Caco-2 (cell line): Measurements from ENCODE around the gene TNNT2. TPM values are rescaled to one million over a fixed set of nuclear protein-coding genes. Genes with fewer than 3 reads are reported as not detected.

ENCODE experiments used
- BruUV-seq: library from RNA; stranded (reverse); fragments of 400-500 nt; replicated peaks from 2 replicates; lab custom pipeline; 2021; lab: Mats Ljungman, UMichigan
- CTCF ChIA-PET: fragments of 300-600 bp; sonication (Branson Sonifier 250); formaldehyde crosslinking; loops from one replicate; lab custom pipeline; 2022; ENCODE audit warnings: antibody characterized with exemption; lab: Charles Lee
- POLR2A ChIA-PET: fragments of 300-600 bp; sonication (Branson Sonifier 250); formaldehyde crosslinking; loops from one replicate; lab custom pipeline; 2022; ENCODE audit warnings: antibody characterized with exemption; lab: Charles Lee
- DNase-seq, 2 experiments: peaks; one replicate each; pipeline versions ENCODE4 v3.0.0 to v3.0.0-alpha.2; 2020 to 2022
- H3K27me3 ChIP-seq: replicated peaks from 2 replicates; pipeline ENCODE4 v1.6.0; 2011; ENCODE audit warnings: low read length; ENCODE audit not compliant: control insufficient read depth, insufficient read depth
- H3K36me3 ChIP-seq: 2 replicates; pipeline ENCODE4 v1.5.1; 2011; ENCODE audit warnings: low read length; ENCODE audit not compliant: control insufficient read depth, insufficient read depth
- H3K4me1 ChIP-seq: fragments of 250-450 bp; sonication (Bioruptor Pico); 2 replicates; pipeline ENCODE4 v1.5.1; 2020; ENCODE audit warnings: mild to moderate bottlenecking
- H3K4me3 ChIP-seq: 2 replicates; pipeline ENCODE4 v1.5.1; 2011; ENCODE audit warnings: low read depth, mild to moderate bottlenecking, control low read depth, low read length
- H3K9me3 ChIP-seq: fragments of 250-450 bp; sonication (Bioruptor Pico); 2 replicates; pipeline ENCODE4 v1.5.1; 2020; ENCODE audit warnings: mild to moderate bottlenecking, moderate library complexity
- H3K27ac Mint-ChIP-seq: one replicate; pipeline ENCODE4 v1.8.0; 2022; ENCODE audit warnings: mixed read lengths; ENCODE audit not compliant: unreplicated experiment
- H3K27me3 Mint-ChIP-seq: one replicate; pipeline ENCODE4 v1.8.0; 2022; ENCODE audit warnings: mixed read lengths; ENCODE audit not compliant: insufficient read depth, unreplicated experiment
- H3K36me3 Mint-ChIP-seq: one replicate; pipeline ENCODE4 v1.8.0; 2022; ENCODE audit warnings: mild to moderate bottlenecking, mixed read lengths; ENCODE audit not compliant: insufficient read depth, unreplicated experiment
- H3K4me1 Mint-ChIP-seq: one replicate; pipeline ENCODE4 v1.8.0; 2022; ENCODE audit warnings: low read depth, mixed read lengths; ENCODE audit not compliant: unreplicated experiment
- H3K4me3 Mint-ChIP-seq: one replicate; pipeline ENCODE4 v1.8.0; 2022; ENCODE audit warnings: mild to moderate bottlenecking, moderate library complexity, mixed read lengths; ENCODE audit not compliant: unreplicated experiment
- H3K9me3 Mint-ChIP-seq: one replicate; pipeline ENCODE4 v1.8.0; 2022; ENCODE audit warnings: mixed read lengths; ENCODE audit not compliant: unreplicated experiment
- intact Hi-C: fragments of 100-400 bp; cut with micrococcal nuclease; formaldehyde crosslinking; loops from one replicate; pipeline ENCODE4 v1.10.0; 2022; ENCODE audit not compliant: unreplicated experiment
- total RNA-seq: library from RNA; stranded (reverse); gene quantifications from 2 replicates; pipeline ENCODE4 v1.2.3, GENCODE V29; 2022
- TF ChIP-seq, protein P1 (sequence below), 2 experiments: fragments of 200-600 bp in 1 of 2; IDR thresholded peaks; 1 replicate in 1 of 2; 2 replicates in 1 of 2; pipeline versions ENCODE4 v1.5.1 to v1.8.0; 2011 to 2022; ENCODE audit warnings: antibody characterized with exemption in 1 of 2, control low read depth in 1 of 2, inconsistent platforms in 1 of 2, low read depth in 1 of 2, low read length in 1 of 2, mild to moderate bottlenecking in 1 of 2, moderate library complexity in 1 of 2; ENCODE audit not compliant: insufficient read depth in 1 of 2, severe bottlenecking in 1 of 2, unreplicated experiment in 1 of 2

TNNT2 gene
- total RNA-seq, 1 experiment from 2014 or later: 7.3 TPM

DNA sequence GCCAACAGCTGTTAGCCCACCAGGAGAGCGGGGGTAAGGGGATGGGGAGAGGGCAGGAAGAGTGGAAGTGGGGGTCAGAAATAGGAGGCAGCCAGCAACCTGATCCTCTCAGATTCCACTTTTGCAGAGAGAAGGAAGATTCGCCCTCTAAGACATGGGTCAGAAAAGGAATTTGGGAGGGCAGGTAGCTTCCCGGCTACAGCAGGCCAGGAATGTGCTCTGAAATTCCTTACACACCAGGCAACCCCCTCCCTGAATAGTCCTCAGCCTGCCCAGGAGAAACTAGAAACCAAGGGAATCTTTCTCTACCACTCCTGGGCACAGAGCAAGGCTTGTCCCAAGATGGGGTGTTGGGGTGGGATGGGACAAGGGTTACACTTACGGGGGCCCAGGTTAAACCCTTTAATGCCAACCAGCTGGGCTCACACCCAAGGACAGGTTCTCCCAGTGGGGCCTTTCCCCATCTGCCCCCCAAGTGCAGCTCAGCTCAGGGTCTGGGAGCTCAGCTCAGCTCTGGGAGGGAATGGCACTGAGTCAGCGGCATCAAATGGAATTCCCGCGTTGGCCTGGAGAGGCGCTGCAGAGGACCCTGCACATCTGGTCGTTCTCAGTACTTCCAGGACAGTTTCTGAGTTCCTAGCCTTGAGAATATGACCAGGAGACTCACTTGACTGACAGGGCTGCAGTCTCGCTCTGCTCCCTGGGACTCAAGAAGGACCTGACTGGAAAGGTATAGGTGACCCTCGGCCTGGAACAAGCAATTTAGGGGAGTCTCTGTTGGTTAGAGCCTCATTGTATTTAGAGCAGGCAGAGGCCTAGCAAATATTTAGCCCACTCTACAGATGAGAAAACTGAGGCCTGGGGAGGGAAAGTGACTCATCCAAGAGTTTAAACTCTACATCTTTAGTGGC, 761 bp downstream of the TNNT2 start:
- ChIA-PET POLR2A (interaction anchor here (0.6 kb wide), 1 partner anchor 135 kb away, joined by 3 read pairs; no protein-coding TSS in a partner anchor), CTCF (interaction anchor here (0.6 to 1.6 kb wide), 3 partner anchors 9 to 122 kb away, joined by 5 to 6 read pairs (median 5); no protein-coding TSS in a partner anchor)
- no peaks in the 10 kb centered on the region for H3K9me3 Mint-ChIP-seq
- BruUV-seq: no TSS peak
- H3K27ac Mint-ChIP-seq: peak overlapping the region; percentile 95
- DNase-seq: peak; percentile 59 to 75
- peaks cover 43% of the 10 kb centered on the region for H3K4me1 Mint-ChIP-seq
- intact Hi-C loops: no loop called here
- peaks cover 30% of the 10 kb centered on the region for H3K36me3 Mint-ChIP-seq
- Histone ChIP-seq H3K36me3 (peaks cover 2% of the 10 kb centered on the region; the same call in 1 of the 2 replicates), H3K9me3 (no peaks in the 10 kb centered on the region), H3K4me3 (no peak overlapping the region), H3K4me1 (peaks cover 43% of the 10 kb centered on the region), H3K27me3 (no peaks in the 10 kb centered on the region)
- H3K27me3 Mint-ChIP-seq: peaks cover 4% of the 10 kb centered on the region
- peak overlapping the region; percentile 56 for H3K4me3 Mint-ChIP-seq
- TF ChIP-seq, protein P1, sequence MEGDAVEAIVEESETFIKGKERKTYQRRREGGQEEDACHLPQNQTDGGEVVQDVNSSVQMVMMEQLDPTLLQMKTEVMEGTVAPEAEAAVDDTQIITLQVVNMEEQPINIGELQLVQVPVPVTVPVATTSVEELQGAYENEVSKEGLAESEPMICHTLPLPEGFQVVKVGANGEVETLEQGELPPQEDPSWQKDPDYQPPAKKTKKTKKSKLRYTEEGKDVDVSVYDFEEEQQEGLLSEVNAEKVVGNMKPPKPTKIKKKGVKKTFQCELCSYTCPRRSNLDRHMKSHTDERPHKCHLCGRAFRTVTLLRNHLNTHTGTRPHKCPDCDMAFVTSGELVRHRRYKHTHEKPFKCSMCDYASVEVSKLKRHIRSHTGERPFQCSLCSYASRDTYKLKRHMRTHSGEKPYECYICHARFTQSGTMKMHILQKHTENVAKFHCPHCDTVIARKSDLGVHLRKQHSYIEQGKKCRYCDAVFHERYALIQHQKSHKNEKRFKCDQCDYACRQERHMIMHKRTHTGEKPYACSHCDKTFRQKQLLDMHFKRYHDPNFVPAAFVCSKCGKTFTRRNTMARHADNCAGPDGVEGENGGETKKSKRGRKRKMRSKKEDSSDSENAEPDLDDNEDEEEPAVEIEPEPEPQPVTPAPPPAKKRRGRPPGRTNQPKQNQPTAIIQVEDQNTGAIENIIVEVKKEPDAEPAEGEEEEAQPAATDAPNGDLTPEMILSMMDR (IDR thresholded peaks at IDR 0.05; ENCODE audit: insufficient read depth in 1 of 2, low read depth in 1 of 2, low read length in 1 of 2, severe bottlenecking in 1 of 2, unreplicated experiment in 1 of 2): peak; percentile 29 to 44

DNA sequence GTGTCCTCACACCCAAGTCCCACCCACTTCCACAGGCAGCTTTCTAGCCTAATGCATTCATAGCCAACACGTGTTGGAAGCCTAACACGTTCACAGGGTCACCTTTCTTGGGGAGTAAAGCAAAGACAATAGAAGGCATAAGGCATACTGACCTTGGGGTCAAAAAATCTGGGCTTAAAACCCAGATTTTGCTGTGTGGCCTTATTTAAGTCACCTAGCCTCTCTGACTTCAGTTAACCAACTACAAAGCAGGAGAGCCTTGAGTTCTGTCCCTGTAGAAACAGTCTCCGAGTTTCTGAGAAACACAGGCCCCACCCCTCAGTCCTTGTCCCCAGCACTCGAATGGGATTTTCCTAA, 1.4 kb downstream of the TNNT2 start:
- BruUV-seq: no TSS peak
- no peaks in the 10 kb centered on the region for H3K9me3 Mint-ChIP-seq
- POLR2A ChIA-PET: interaction anchor here (0.6 kb wide), 1 partner anchor 135 kb away, joined by 3 read pairs; no protein-coding TSS in a partner anchor
- H3K4me3 Mint-ChIP-seq: peak overlapping the region; percentile 47
- H3K4me1 Mint-ChIP-seq: peaks cover 43% of the 10 kb centered on the region
- H3K27me3 ChIP-seq: no peaks in the 10 kb centered on the region
- peaks cover 24% of the 10 kb centered on the region for H3K36me3 Mint-ChIP-seq
- TF ChIP-seq, protein P1 (IDR thresholded peaks at IDR 0.05; ENCODE audit: insufficient read depth in 1 of 2, low read depth in 1 of 2, low read length in 1 of 2, severe bottlenecking in 1 of 2, unreplicated experiment in 1 of 2): no peak
- peaks cover 4% of the 10 kb centered on the region for H3K27me3 Mint-ChIP-seq
- H3K36me3 ChIP-seq: no peaks in the 10 kb centered on the region
- no peak for DNase-seq
- intact Hi-C loops: no loop called here
- H3K27ac Mint-ChIP-seq: peak overlapping the region; percentile 95
- H3K4me3 ChIP-seq: no peak overlapping the region
- CTCF ChIA-PET: interaction anchor here (0.6 to 1.6 kb wide), 3 partner anchors 10 to 122 kb away, joined by 5 to 6 read pairs (median 5); no protein-coding TSS in a partner anchor
- no peaks in the 10 kb centered on the region for H3K9me3 ChIP-seq
- H3K4me1 ChIP-seq: peaks cover 43% of the 10 kb centered on the region

DNA sequence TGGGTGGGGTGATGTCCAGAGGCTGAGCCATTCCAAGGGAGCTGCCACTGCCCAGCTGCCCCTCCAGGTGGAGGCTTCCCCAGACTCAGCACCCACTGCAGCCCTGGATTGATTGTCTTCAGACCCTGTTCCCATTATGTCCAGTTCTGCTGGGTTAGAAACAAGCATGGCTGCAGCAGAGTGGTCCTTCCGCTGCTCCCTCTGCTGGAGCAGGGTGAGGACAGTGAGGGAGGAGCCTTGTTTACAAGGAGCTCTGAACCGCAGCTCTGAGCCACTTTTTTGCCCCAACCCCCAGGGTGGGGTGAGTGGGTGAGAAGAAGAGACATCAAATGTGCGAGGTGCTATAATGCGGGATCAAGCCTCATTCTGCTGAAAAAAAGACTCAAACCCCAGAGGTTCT, 2.3 kb downstream of the TNNT2 start:
- Mint-ChIP-seq H3K27ac (peak overlapping the region; percentile 95), H3K4me1 (peaks cover 43% of the 10 kb centered on the region)

More for the DNA sequence above, 2.3 kb downstream of the TNNT2 start:
- TF ChIP-seq, protein P1 (IDR thresholded peaks at IDR 0.05; ENCODE audit: insufficient read depth in 1 of 2, low read depth in 1 of 2, low read length in 1 of 2, severe bottlenecking in 1 of 2, unreplicated experiment in 1 of 2): no peak
- no peaks in the 10 kb centered on the region for H3K9me3 Mint-ChIP-seq
- intact Hi-C loops: no loop called here
- H3K36me3 Mint-ChIP-seq: peaks cover 21% of the 10 kb centered on the region
- peaks cover 4% of the 10 kb centered on the region for H3K27me3 Mint-ChIP-seq
- BruUV-seq: no TSS peak
- H3K4me3 Mint-ChIP-seq: no peak overlapping the region
- Histone ChIP-seq H3K9me3 (no peaks in the 10 kb centered on the region), H3K27me3 (no peaks in the 10 kb centered on the region), H3K4me1 (peaks cover 43% of the 10 kb centered on the region), H3K36me3 (no peaks in the 10 kb centered on the region), H3K4me3 (no peak overlapping the region)
- POLR2A ChIA-PET: no interaction called here
- CTCF ChIA-PET: interaction anchor here (0.7 to 1.6 kb wide), 3 partner anchors 10 to 121 kb away, joined by 3 to 5 read pairs (median 4); no protein-coding TSS in a partner anchor
- no peak for DNase-seq
